ENCODE measurements around the gene MTERF4. TPM values are rescaled to one million over a fixed set of nuclear protein-coding genes. Genes with fewer than 3 reads are reported as not detected.

The MTERF4 gene
- polyA plus RNA-seq, 1 experiment = 30.9 TPM

- Histone ChIP-seq H3K4me3 (ENCODE audit: low read depth, low read length) (no peak overlapping the region), H3K27ac (ENCODE audit: low read depth, low read length) (no peak overlapping the region), H3K9me3 (ENCODE audit: control insufficient read depth, insufficient read depth, low read length) (no peaks in the 10 kb centered on the region; the same call in 1 of the 2 replicates), H3K27me3 (ENCODE audit: control insufficient read depth, insufficient read depth, low read length) (no peaks in the 10 kb centered on the region)
- ChIA-PET POLR2A (no interaction called here), CTCF (no interaction called here)
- no peak for DNase-seq (ENCODE audit: low read depth, low spot score)
- TF ChIP-seq CTCF (IDR thresholded peaks at IDR 0.05; ENCODE audit: low read depth, low read length) = no peak
Observed at GRCh38 chr2:241053576-241054251, 48.4 kb downstream of the MTERF4 start.

GRCh38 chr2:241052677-241053360, 49.3 kb downstream of the MTERF4 start:
- no peak for DNase-seq (ENCODE audit: low read depth, low spot score)
- Histone ChIP-seq H3K27me3 (ENCODE audit: control insufficient read depth, insufficient read depth, low read length) (no peaks in the 10 kb centered on the region), H3K4me3 (ENCODE audit: low read depth, low read length) (no peak overlapping the region), H3K27ac (ENCODE audit: low read depth, low read length) (no peak overlapping the region), H3K9me3 (ENCODE audit: control insufficient read depth, insufficient read depth, low read length) (no peaks in the 10 kb centered on the region; the same call in 1 of the 2 replicates)
- no peak for TF ChIP-seq CTCF (IDR thresholded peaks at IDR 0.05; ENCODE audit: low read depth, low read length)
- POLR2A ChIA-PET = no interaction called here
- CTCF ChIA-PET = no interaction called here

- no peaks in the 10 kb centered on the region; the same call in 1 of the 2 replicates for H3K9me3 ChIP-seq (ENCODE audit: control insufficient read depth, insufficient read depth, low read length)
- DNase-seq (ENCODE audit: low read depth, low spot score) = no peak
- H3K27ac ChIP-seq (ENCODE audit: low read depth, low read length) = no peak overlapping the region
- H3K4me3 ChIP-seq (ENCODE audit: low read depth, low read length) = no peak overlapping the region
- ChIA-PET CTCF (interaction anchor here (0.9 kb wide), 1 partner anchor 200 kb away, joined by 3 read pairs; no protein-coding TSS in a partner anchor), POLR2A (no interaction called here)
- TF ChIP-seq CTCF (IDR thresholded peaks at IDR 0.05; ENCODE audit: low read depth, low read length) = no peak
- no peaks in the 10 kb centered on the region for H3K27me3 ChIP-seq (ENCODE audit: control insufficient read depth, insufficient read depth, low read length)
Observed at GRCh38 chr2:241051578-241052487, 50.3 kb downstream of the MTERF4 start.

GRCh38 chr2:241050624-241051577, 51.2 kb downstream of the MTERF4 start:
- POLR2A ChIA-PET = no interaction called here
- CTCF ChIA-PET = interaction anchor here (0.9 kb wide), 1 partner anchor 199 kb away, joined by 3 read pairs; no protein-coding TSS in a partner anchor
- DNase-seq (ENCODE audit: low read depth, low spot score) = no peak

More at GRCh38 chr2:241050624-241051577, 51.2 kb downstream of the MTERF4 start:
- no peak overlapping the region for H3K27ac ChIP-seq (ENCODE audit: low read depth, low read length)
- TF ChIP-seq CTCF (IDR thresholded peaks at IDR 0.05; ENCODE audit: low read depth, low read length) = no peak
- no peak overlapping the region for H3K4me3 ChIP-seq (ENCODE audit: low read depth, low read length)
- H3K9me3 ChIP-seq (ENCODE audit: control insufficient read depth, insufficient read depth, low read length) = no peaks in the 10 kb centered on the region; the same call in 1 of the 2 replicates
- no peaks in the 10 kb centered on the region for H3K27me3 ChIP-seq (ENCODE audit: control insufficient read depth, insufficient read depth, low read length)
